Measurements from ENCODE around the gene ANXA4.

The ANXA4 gene

GRCh38 chr2:69836316-69836715, 94.4 kb downstream of the ANXA4 start:
- CTCF ChIA-PET: interaction anchor here (1.0 kb wide), 1 partner anchor 58 kb away, joined by 3 read pairs; the partner anchor contains the start of gene SNRNP27
- POLR2A ChIA-PET (ENCODE audit: low non-redundant PET): no interaction called here
- no peak overlapping the region for H3K27ac ChIP-seq
- no peak for DNase-seq (ENCODE audit: low spot score)
- TF ChIP-seq CTCF (conservative IDR thresholded peaks at IDR 0.05; ENCODE audit: low read depth): no peak

GRCh38 chr2:69837533-69837932, 95.6 kb downstream of the ANXA4 start:
- DNase-seq (ENCODE audit: low spot score): no peak
- no peak overlapping the region for H3K27ac ChIP-seq
- no peak for TF ChIP-seq CTCF (conservative IDR thresholded peaks at IDR 0.05; ENCODE audit: low read depth)
- POLR2A ChIA-PET (ENCODE audit: low non-redundant PET): no interaction called here
- CTCF ChIA-PET: interaction anchor here (0.6 kb wide), 1 partner anchor 43 kb away, joined by 3 read pairs; no protein-coding TSS in a partner anchor

- no peak overlapping the region for H3K27ac ChIP-seq
- POLR2A ChIA-PET (ENCODE audit: low non-redundant PET): no interaction called here
- CTCF ChIA-PET: no interaction called here
- no peak for DNase-seq (ENCODE audit: low spot score)
- no peak for TF ChIP-seq CTCF (conservative IDR thresholded peaks at IDR 0.05; ENCODE audit: low read depth)
These were observed 102.1 kb downstream of the ANXA4 start for GRCh38 chr2:69843993-69844392.

GRCh38 chr2:69844560-69844959, 102.6 kb downstream of the ANXA4 start:
- POLR2A ChIA-PET (ENCODE audit: low non-redundant PET): no interaction called here
- H3K27ac ChIP-seq: no peak overlapping the region
- DNase-seq (ENCODE audit: low spot score): no peak
- no peak for TF ChIP-seq CTCF (conservative IDR thresholded peaks at IDR 0.05; ENCODE audit: low read depth)
- CTCF ChIA-PET: no interaction called here

- TF ChIP-seq CTCF (conservative IDR thresholded peaks at IDR 0.05; ENCODE audit: low read depth): no peak
- POLR2A ChIA-PET (ENCODE audit: low non-redundant PET): no interaction called here
- DNase-seq (ENCODE audit: low spot score): no peak
- CTCF ChIA-PET: interaction anchor here (0.6 kb wide), 1 partner anchor 297 kb away, joined by 4 read pairs; no protein-coding TSS in a partner anchor
- H3K27ac ChIP-seq: no peak overlapping the region
These were observed 104.5 kb downstream of the ANXA4 start for GRCh38 chr2:69846182-69847067.

GRCh38 chr2:69847068-69847828, 105.3 kb downstream of the ANXA4 start:
- POLR2A ChIA-PET (ENCODE audit: low non-redundant PET): no interaction called here

More at GRCh38 chr2:69847068-69847828, 105.3 kb downstream of the ANXA4 start:
- no peak overlapping the region for H3K27ac ChIP-seq
- TF ChIP-seq CTCF (conservative IDR thresholded peaks at IDR 0.05; ENCODE audit: low read depth): no peak
- CTCF ChIA-PET: interaction anchor here (0.5 kb wide), 1 partner anchor 235 kb away, joined by 5 read pairs; no protein-coding TSS in a partner anchor
- DNase-seq (ENCODE audit: low spot score): no peak

All from RWPE1 (cell line).